Amniotic stem cell (primary cell): Measurements from ENCODE around the gene CSMD2.

Experiments used
- DNase-seq: peaks from one replicate; lab custom pipeline; 2025; lab: John Stamatoyannopoulos, UW

CSMD2 gene

DNA sequence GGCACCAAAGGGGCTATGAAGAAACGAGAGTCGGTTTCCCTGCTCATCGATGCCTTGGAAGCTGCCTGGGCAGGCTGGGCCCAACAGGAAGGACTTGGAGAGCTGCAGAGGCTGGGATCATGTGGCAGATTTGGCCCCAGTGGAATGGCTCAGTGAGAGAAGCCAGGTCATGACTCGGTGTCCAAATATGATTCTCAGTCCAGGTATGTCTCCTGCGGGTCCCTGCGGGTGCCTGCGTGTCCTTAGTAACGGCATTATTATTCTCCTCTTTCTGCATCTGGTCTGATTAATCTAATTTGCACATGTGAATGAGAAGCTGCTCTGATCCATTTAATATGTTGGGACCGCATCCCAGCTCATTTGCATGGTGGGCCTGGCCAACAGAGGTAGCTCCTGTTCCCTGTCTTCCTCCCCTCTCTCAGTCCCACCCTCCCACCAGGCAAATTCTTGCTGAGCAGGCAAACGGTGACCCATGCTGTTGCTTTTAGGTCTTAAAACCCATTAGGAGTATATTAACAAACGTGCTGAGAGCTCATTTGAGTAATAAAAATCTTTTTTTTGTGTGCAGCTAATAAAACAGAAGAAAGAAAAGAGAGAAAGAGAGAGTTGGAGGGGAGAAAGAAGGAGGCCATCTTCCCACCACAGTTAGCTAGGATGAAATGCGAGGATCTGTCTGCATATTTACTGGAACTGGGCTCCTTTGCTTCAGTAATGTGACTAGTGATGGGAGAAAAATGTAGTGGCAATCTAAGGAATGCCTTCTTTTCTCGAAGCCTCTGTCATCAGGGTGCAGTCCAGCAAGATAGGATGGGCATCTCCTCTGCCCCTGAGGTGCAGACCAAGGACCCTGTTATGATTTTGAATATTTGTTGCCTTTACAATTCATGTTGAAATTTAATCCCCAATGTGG is 167.6 kb downstream of the CSMD2 start:
- DNase-seq = no peak

DNA sequence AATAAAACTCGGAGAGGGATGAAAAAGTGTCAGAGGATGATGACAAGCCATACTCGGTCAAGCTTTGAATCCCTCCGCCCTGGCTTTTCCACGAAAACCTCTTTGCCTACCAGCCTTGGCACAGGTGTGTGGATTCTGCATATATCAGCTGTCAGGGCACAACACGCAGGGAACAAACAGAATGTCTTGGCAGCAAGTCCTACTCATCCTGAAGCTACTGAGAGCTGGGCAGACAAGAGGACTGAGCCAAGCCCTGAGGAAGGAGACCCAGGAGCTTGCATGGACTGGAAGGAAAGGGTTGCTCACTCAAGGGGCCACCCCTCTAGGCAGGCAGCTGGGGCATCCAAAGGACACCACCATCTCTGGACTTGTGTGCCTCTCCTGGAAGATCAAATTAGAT is 168.7 kb downstream of the CSMD2 start:
- DNase-seq = no peak

DNA sequence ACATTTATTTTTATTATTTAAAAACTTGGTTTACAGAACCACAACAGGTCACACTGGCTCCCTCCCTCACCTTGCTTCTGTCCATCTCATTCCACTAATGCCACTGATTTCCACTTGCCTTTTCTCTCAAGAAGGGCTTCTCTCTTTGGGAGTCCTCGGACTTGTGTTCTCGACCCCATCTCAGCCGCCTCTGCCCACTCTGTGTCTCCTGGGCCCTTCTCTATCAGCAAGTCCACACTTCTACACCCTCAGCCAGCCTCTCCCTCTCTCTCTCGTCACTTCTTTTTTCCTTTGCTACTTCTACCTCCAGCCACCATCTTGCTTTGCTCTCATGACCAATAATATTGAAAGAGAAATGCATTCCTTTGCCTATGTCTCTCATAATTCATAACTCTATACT is 171.7 kb downstream of the CSMD2 start:
- no peak for DNase-seq

- no peak for DNase-seq
Observed at GRCh38 chr1:33990281-33990680, 174.7 kb downstream of the CSMD2 start.

DNA sequence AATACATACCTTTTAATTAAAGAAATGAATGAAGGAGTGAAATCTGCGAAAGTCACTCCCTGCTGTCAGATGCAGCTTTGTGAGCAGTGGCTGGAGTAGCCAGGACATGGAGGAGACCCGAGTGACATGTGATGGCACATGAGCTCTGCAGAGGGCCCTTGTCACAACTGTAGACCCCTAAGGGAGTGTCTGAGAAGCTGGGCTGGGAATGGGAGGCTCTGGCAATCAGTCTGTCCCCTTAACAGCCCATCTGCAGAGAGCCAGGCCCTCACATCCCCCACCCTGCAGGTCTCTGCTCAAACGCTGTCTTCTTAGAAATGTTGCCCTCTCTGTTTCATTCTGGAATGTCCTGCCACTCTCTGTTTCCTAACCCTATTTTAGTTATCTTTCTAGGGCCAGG is 176.9 kb downstream of the CSMD2 start:
- no peak for DNase-seq

DNA sequence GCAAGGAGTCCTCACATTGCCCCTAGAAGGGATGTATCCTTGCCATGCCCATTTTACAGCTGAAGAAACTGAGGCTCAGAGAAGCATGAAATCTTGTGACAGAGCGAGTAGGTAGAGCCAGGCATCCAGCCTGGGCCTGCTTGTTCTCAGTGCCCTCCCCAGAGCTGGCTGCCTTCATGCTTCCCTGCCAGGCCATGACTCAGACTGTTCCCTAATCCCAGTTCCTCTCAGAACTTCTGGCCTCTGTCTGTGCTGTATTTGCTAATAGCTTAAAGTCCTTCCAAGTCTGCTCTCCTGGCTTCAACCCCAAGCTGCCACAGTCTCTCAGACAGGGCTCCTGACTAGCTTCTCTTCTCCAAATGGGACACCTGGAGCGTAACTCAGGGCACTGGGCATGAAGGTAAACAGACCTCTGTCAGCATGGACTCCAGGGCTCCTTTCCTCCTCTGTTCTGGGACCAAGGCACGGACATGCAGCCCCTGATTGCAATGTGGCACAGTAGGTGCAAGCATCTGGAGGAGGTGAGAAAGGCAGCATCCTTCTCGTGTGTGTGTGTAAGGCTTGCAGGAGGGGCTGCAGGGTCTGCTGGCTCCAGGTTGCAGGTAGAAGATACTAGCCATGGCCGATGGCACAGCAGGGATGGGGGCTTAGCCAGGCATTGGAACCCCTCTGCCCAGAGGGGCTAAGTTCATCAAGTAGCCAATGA is 178.5 kb downstream of the CSMD2 start:
- peak; percentile 36 for DNase-seq

DNA sequence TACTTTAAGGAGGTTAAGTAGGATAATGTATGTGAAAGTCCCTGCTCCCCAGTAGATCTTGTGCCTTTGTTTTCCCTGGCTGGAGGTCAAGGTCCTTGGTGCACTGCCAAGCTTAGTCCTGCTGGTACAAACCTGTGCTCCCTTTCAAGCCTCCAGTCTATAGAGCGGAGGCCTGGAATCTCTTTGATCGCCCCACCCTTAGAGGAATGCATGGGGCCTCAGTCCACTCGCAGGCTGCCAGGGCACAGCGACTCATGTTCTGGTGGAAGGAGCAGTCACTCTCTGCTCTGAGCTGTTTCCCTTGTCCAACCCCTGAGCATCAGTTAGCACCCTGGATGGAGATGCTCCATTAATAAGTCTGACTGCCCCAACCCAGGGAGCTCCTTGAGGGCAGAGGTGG is 179.4 kb downstream of the CSMD2 start:
- DNase-seq = no peak

DNA sequence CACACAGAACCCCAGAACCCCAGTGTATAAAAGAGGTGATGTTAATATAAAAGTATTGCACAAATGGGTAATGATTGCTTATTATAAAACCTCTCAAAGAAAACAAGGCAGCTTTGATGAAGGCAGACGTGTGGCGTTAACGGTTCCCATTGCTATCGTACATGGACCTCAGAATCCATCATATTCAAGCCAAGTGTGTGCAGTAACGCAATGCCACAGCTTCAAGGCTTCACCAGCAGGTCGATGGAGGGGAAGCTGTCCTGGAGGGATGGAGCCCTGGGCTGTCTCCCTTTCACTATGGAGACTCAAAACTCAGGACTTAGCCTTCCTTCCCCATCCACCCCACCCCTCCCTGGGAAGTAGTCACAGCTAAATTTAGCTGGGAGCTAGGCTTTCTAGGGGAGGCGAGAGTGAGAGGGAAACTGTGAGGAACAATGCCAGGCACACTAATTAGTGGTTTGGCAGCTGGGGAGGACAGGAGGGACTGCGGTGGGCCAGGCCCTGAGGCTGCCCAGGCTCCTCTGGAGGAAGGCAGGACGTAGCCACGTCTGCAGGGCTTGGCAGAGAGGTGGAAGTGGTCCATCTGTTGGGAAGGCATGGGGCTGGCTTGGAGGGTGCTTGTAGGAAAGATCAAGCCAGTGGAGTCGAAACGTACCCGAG is 180.0 kb downstream of the CSMD2 start:
- DNase-seq = no peak

DNA sequence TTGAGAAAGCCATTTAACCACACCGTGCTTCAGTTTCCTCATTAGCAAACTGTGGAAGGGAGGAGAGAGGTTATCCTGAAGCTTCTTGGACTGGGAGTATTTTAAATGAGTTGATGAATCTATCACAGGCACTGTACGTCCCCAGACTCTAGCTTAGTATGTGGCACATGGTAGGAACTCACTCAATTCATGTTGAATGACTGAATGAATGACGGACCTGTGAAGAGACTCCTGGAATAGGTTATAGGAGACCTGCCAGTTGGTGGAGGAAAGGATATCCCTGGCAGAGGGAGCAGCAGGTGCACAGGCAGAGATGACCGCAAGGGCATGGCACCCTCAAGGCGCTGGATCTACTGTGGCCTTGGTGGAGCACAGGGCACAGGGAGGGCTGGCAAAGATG is 182.6 kb downstream of the CSMD2 start:
- DNase-seq = no peak

- DNase-seq = no peak
Observed at GRCh38 chr1:33979341-33979740, 185.7 kb downstream of the CSMD2 start.

GRCh38 chr1:33975961-33976360 is 189.1 kb downstream of the CSMD2 start:
- DNase-seq = no peak

GRCh38 chr1:33973799-33974545 is 191.1 kb downstream of the CSMD2 start:
- no peak for DNase-seq

GRCh38 chr1:33972676-33973395 is 192.2 kb downstream of the CSMD2 start:
- no peak for DNase-seq

DNA sequence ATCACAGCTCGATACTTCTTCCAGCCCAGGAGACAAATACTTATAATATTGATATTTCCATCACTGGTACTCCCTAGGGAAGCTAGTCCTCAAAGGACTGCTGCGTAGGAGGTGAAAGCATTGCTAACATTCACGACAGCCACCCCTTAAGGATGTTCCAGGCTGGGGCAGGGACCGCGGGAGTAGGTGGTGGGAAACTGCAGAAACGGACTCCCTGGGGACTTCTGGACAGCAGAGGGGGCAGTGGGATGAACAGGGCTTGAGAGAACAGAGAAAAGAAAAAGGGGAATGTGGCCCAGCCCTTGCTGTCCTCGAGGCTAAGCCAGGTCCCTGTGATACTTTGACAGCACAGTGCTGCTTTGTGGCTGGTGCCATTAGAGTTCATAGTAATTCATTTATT is 193.1 kb downstream of the CSMD2 start:
- no peak for DNase-seq

- DNase-seq = no peak
Observed at GRCh38 chr1:33971018-33971710, 193.9 kb downstream of the CSMD2 start.

GRCh38 chr1:33970148-33970825 is 194.7 kb downstream of the CSMD2 start:
- no peak for DNase-seq

GRCh38 chr1:33966346-33967141 is 198.5 kb downstream of the CSMD2 start:
- DNase-seq = no peak

DNA sequence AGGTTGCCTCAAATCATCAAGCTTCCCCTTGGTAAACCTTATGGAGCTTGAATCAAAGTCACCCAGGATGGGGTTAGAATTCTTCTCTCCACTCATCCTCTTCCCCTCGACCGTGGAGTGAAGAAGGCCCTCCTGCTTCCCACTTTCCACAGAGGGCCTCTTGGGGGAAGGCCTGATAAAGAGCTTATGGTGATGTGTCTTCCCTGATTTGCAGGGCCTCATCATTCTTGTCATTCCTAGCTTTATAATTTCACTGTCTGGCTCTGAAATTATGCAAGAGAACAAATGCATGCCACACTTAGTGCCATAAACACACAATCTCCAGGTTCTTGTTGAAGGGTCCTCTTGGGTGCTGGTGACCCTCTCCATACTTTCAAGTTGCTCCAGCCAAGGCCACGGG is 199.9 kb downstream of the CSMD2 start:
- DNase-seq = no peak

DNA sequence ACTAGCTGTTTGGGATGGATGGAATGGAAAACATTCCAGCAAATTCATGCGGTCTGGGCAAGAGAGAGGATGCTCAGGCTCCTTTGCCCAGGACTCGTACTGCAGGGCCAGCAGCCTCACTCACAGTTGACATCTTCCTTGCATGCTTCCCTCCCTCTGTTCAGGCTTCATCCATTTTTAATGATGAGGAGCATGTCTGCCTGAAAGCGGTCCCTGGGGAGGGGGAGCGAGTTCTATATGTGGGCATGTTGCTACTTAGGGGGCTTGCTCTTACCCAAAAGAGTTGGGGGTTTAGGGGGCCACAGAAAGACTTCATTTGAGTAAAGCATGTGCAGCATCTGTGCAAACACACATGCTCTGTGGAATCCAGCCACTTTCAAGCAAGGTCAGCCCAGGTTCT is 203.0 kb downstream of the CSMD2 start:
- DNase-seq = no peak
